DMS79 treated with DMSO at 0.1 percent for 48 hours (cell line): Measurements from ENCODE around the gene IP6K1.
A peak's percentile ranks its signal among the peaks of the same experiment; 100 is the strongest.
"Not testable (repeated sequence)": the region's sequence is repeated elsewhere in the genome, so short reads cannot be mapped to it uniquely, and the experiment has no call there.

Experiments
- DNase-seq: peaks from one replicate; lab custom pipeline; 2025; lab: John Stamatoyannopoulos, UW

The IP6K1 gene

DNA sequence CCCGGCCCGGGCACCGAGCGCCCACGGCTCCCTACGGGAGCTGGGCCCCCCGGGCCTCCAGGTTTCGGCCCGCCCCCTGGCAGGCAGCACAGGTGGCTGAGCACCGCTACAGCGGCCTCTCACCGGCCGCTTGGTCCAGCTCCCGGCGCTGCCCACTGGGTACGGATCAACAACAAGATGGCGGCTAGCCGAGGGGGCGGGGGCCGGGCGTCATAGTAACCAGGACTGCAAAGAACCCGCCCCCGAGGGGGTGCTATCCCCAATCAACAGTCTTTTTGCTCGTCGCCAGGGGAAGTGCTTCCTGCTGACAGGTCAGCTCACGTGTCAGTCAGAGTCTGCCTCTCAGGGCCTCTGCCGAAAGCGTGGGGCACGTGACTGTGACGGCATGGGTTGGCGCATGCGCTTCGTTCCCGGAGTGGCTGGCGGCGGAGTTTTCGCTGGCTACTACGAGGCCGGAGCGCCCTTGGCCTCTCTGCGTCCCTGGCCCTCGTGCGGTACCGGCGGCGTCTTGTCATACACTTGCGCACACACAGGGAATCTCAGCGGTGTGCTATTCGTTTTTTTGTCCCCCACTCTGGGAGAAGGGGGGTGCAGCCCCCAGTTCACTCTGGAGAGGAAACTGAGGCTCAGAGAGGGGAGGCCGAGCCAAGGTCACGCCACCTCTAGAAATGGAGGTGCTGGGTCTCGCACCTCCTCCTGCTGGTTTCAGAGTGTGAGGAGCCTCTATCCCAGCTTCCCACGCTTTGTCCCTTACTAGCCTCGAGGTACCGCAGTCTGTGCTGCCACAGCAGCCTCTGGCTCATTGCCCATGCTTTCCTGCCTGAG, at the start of gene IP6K1:
Gene IP6K1, minus strand, starts transcription at position 186 of the 825 bp plus-strand sequence. CDS start 38,502 bp downstream, outside the sequence.
- peak; percentile 90 for DNase-seq

DNA sequence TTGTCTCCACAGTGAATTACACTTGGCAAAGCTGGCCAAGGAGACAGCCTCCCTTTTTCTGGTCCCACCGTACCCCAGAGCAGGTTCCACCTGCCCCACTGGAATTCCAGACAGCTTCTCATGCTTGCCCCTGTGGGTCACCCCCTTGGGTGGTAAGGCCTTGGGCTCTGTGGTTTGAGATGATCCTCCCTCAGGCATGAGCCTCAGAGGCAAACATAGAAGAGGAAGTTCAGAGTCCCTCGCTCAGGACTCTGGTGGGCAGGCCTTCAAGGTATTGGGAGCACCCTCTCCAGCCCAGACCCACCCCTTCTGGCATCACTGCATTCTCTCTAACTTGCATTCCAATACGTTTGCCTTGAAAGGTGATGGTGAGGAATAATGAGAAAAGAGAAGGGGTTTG, 45.0 kb upstream of the IP6K1 start:
- no peak for DNase-seq

DNA sequence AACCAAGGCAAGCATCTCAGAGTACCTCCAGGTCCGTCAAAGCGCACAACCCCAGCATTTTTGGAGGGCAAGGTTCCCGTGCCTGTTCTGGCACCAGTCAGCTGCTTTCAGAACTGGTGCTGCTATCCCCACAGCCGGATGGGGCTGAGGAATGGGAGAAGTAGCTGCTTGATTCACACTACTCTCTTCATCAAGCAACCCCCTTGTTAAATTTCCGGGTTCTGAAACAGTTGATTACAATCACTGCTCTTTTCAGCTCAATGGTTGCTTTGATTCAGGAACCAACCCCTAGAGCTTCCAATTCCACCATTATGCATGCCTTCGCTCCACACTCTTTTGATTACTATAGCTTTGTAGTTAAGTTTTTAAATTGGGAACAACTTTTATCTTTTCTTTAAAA, 39.7 kb upstream of the IP6K1 start:
- DNase-seq, result no peak

DNA sequence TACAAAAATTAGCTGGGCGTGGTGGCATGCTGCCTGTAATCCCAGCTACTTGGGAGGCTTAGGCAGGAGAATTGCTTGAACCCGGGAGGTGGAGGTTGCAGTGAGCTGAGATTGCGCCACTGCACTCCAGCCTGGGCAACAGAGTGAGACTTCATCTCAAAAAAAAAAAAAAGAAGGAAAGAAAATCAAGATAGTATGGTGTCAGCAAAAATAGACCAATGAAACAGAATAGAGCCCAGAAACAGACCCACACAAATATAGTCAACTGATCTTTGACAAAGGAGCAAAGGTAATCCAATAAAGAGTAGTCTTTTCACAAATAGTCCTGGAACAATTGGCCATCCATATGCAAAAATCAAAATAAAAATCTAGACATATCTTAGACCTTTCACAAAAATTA, 36.8 kb upstream of the IP6K1 start:
- not testable (repeated sequence) for DNase-seq

DNA sequence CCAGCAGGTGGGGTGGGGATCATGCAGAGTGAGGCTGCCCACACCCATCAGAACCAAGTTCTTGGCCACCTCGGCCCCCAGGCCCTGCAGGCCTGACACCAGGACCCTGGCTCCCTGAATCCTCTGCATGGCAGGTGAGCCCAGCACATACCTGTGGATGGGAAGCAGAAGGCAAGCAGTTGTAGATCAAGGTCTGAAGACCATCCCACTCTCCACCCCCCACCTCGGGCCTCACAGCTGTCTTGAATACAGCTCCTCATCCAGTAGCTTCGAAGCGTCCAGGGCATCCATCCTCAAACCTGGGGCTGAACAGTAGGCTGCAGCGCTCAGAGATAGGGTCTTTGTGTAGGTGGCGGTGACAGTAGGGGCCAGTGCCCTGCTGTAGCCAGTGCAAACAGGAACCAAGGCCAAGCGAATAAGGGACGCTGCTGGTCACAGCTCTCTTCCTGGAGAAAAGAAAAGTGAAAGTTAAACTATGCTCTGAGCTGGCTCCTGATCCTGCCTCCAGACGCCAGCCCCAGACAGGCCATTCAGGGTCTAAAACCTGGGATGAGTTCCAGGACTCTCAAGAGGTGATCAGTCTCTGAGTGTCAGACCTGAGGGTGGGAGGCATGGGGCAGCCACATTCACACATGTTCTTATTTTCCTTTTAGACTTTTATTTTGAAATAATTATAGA, 27.3 kb upstream of the IP6K1 start, which contains the start of gene UBA7:
Gene UBA7, minus strand, starts transcription at position 457 of the 678 bp plus-strand sequence. Its CDS starts 166 bp downstream, at position 291.
- peak; percentile 25 for DNase-seq

DNA sequence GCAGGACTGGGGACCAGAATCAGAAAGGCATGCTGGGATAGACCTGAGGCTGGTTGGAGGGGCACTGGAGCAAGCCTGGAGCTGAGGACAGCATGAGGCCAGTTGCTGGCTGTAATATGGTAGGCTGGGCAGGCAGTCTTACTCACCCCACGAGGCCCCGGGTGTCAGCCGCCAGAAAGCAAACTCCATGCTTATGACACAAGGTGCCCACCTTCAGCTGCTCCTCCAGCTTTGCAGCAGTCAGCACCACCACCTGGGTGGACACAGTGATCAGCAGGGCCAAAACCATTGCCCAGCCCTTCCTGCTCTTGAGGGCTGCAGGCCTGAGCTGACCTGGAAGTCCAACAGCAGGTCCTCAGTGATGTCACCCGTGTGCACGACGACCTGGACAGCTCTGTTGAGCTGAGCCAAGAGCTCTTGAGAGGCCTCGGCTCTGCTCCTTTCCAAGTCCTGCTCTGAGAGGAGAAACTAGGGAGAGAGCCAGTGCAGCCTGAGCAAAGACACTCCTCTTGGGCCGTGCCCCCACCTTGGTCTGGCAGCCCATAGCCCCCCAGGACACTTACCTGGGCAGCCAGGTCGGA, 26.7 kb upstream of the IP6K1 start:
- peak; percentile 1 for DNase-seq

DNA sequence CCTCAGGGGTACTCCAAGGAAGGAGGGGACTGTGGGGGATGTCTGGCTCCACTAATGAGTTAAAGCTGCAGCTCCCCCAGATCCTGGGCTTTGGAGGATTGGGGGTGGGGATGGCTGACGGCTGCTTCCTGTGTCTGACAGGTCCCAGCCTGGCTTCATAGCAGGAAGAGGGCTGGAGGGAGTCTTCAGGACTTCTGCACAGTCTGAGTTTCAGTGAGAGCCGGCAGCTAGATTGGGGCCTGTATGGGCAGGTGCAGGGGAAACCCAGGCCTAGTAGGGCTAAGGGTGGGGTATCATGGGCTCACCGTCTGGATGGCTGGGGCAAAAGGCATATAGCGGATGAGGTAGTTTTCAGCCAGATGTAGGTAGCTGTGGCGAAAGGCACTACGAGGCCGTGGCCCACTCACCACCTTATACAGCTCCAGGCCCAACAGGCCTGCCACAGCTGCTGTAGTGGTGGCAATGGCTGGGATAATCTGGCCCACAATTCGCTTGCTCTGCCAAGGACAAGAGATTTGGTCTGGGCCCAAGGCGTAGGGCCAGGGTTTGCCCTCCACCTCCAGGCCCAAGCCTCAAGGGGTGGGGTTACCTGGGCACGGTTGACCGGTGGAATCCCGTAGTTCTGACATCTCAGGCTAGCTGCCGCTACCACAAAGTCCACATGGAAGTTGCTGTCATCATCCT, 21.2 kb upstream of the IP6K1 start:
- DNase-seq, result no peak

DNA sequence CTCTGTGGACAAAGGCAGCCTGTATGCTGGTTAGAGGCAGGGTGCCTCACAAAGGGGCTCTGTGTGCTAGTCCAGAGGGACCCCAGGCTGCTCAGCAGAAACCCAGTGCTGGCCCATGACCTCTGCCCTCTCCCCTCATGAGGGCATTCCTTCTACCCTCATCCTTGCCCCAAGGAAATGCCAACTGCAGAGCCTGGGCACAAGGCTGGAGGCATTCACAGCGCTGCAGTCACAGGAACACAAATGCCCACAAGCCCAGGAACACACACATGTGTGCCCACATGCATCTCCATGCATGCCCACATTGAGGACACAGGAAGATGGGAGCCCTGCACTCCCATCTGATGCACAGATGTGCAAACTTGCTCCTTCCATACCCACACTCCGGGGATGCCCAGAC, 20.5 kb upstream of the IP6K1 start:
- no peak for DNase-seq

DNA sequence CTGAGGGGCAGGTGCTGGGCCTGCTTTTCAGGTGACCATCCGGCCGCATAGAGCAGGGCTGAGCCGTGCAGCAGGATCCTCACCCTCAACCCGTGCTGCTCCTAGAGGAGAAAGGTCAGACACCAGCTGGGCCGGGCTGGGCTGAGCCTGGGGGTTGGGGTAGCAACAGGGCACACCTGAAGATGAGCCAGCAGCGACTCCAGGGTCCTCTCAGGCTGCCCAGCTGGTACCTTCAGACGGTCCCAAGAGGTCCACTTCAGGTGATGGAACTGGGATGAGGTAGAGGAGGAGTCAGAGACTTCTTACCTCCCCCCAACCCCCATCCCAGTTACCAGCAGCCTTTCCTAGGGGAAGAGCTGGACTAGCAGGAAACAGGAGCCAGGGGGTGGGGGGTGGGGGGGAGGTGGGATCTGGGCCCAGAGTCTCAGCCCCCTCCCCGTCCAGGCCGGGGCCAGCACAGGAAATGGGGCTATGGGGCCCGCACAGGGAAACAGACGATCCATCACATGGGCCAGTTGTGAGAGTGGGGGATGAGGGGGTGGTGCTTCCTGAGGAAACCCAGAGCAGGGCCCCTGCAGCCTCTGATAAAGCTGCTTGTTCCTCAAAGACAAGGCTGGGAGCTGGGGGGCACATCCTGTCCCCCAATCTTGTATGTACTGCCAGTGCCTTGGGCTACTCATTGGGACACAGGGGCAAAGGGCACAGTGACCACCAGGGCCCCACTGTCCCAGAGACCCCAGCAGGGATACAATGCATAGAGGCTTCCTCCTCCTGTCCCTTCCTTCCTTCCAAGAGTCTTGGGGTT, 19.8 kb upstream of the IP6K1 start:
- no peak for DNase-seq

DNA sequence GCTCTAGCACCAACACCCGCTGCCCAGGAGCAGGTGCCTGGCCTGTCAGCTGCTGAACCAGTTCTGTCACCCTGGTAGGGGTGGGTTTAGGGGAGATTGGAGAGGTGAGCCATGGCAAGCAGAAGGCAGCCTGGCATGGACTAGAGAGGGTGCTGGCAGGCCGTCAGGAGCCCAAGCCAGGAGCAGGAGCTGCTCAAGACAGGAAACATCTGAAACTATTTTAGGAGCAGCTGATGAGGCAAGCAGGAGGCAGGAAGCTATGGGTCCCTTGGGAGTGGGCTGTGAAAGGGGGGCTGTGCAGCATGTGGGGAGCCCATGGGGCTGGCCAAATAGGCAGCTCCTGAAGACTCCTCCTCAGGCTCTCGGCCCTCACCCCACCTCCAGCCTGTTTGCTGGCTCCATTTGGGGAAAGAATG, 19.0 kb upstream of the IP6K1 start:
- peak; percentile 19 for DNase-seq

DNA sequence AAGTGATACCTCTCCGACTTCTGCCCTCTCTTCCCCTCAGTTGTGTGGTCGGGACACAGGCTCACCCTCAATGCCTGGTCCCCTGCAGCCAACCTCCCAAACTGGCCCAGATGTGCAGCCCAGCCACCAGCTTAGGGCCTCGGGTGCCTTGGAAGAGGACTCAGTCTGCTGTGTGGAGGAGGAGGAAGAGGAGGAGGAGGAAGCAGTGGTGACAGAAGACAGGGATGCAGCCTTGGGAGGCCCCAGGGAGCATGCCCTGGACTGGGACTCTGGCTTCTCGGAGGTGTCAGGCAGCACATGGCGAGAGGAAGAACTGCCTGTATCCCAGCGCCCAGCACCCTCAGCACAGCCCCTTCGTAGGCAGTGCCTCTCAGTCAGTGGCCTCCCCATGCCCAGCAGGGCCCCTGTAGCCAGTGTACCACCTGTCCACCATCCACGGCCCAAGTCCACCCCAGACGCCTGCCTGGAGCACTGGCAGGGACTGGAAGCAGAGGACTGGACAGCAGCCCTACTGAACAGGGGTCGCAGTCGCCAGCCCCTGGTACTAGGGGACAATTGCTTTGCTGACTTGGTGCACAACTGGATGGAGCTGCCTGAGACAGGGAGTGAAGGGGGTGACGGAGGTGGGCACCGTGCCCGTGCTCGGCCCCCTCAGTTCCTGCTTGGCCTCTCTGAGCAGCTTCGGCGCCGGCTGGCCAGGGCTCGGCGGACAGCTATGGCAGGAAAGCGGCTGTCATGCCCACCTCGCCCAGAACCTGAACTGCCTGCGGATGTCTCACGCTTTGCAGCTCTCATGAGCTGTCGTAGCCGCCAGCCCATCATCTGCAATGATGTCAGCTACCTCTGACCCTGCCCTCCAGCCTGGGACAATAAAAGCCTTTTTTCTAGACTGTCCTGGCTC, 18.0 kb upstream of the IP6K1 start:
- no peak for DNase-seq

DNA sequence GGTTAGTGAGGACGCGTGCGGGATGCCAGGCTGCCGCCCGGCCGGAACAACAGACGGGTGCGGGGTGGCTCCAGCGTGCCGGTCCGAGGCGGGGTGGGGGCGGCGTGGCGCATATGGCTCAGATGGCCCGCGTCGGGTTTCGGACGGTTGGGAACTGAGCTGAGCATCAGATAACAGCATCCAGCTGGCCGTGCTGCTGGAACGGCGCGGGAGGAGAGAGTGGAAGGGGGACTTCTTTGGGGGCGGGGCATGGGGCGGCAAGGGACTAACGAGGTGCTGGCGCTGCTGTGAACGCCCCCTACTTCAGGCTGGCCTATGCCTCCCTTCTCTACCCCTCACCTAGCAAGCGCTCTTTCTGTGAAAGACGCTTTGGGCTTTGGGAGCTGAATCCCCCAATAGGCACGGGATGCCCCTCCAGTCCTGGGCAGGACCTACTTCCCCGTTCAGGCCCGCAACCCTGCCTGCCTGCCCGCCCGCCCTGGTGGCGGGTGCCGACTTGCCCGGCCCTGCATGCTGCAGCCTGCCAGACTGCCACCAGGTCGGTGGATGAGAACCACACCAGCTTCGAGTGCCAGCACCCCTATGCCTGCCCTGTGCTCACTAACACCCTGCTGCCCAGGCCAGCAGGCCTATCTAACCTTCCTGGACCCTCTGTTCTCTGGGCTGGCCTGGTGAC, 17.3 kb upstream of the IP6K1 start:
- DNase-seq, result peak; percentile 18

DNA sequence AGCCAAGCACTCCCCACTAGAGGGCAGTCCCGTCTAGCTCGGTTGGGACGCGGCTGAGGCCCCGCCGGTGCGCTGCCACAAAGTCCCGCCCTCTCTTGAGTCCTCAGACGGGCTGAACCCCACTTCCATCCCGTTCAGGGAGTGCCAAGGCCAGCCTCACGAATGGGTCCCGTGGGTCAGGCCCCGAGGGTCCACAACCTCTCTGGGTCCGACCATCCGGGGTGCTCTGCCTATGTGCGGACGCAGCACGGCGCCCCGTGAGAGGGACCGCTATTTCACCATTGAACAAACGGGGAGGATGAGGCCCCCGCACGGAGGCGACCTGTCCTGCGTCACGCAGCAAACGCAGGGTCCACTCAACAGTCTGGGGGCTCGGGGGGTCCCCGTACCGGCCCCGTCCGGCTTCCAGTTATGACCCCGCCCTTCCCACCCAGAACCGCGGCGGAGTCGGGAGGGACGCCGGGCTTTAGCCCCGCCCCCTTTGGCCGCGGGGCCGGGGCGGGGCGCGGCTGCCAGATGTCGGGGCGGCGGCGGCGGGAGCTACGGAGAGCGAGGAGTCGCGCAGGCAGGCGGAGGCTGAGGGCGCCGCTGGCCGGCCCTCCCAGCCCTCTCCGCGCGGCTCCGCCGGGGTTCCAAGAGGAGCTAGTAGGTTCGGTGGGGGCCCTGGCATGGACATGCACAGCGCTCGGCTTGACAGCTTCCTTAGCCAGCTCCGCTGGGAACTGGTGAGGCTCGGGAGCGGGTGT, 16.6 kb upstream of the IP6K1 start, which contains the start of gene INKA1:
Gene INKA1, plus strand, starts transcription at position 543 of the 746 bp plus-strand sequence. Its CDS starts 132 bp downstream, at position 675.
- peak; percentile 49 for DNase-seq

DNA sequence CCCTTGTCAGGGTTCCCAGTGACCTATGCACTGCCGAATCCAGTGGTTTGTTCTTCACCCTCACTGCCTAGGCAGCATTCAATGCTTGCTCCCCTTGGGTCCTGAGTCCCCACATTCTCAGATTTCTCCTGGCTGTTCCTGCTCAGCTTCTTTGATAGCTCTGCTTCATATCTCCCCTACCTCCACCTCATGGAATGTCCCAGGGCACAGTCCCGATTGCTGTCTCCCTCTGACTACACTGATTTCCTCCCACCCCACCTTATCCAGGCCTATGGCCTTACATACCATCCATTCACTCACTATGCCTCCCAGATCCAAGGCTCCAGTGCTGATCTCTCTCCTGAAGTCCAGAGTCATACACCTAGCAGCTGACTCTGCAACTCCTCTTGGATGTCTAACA, 14.8 kb upstream of the IP6K1 start:
- no peak for DNase-seq

DNA sequence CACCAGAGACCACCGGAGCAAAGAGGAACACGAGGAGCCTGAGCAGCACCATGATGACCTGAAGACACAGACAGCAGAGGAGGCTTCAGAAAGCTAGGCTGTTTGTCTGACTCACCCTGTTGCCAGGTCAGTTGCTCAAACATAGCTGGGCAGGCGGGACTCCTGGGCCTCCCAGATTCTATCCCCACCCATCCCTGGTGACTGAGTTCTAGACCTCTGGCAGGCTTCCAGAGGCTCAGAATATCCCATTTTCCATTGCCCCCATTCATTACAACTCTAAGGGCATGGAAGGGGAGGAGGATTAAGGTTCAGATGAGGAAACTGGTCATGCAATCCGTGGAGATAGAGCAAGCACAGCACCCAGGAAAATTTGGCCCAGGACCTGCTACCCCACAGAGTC, 13.4 kb upstream of the IP6K1 start, which contains the start of gene CDHR4:
Gene CDHR4, minus strand, starts transcription at position 113 of the 400 bp plus-strand sequence. Its CDS starts 61 bp downstream, at position 52.
- no peak for DNase-seq

DNA sequence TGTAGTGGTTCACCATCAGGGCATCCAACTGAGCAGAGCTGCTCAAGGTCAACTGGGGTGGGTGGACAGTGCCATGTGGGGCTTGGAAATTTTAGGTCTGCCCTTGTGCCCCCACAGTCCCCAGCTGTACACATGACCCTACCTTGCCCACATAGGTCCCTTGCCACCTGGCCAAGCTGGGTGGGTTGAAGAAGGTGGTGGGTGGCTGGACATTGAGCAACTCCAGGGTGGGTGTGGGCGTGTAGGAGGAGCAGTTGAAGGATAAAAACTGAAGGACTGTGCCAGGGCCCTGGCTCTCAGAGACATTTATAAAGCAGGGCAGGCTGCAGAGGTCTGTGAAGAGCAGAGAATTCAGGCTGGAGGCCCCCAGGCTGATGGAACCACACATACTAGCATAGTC, 12.8 kb upstream of the IP6K1 start:
- DNase-seq, result no peak

DNA sequence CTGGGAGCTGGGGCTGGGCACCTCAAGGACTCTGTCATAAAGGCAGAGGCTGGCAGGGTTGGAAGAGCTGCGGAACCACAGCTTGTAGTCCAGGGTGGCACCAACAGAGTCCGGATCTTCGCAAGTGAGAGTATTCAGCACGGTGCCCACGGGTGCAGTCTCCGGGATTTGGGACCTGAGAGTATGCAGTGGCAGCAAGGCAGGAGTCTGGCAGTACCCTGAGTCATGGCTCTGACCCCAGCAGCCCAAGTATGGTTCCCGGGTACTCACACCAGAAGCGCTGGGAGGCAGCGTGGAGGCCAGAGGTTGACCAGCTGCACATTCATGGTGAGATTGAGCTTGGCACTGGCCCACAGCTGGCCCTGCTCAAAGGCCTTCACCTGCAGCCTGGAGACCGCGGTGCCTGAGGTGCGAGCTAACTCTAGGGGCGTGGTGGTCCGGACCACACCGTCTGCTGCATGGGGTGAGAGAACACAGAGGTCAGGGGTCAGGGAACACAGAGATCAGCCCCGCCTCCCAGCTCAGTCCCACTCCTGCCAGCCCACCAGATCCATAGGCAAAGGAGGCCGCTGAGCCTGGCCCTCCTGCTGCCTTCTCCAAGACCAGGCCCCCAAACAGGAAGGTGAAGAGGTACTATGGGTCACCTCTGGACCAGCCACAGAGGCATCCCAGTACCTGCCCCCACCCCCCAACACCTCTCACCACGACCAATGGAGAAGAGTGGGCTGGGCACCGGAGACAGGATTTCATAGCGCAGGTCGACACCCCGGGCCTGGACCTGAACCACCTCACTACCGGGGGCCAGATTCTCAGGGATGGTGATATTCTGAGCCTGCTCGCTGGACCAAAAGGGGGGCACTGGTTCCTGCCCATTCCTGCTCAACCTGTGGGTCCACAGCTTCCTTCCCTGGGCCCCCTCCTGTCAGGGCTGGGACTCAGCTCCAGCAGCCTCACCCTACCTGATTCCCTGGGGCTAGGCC, 8.9 kb upstream of the IP6K1 start:
- no peak for DNase-seq

DNA sequence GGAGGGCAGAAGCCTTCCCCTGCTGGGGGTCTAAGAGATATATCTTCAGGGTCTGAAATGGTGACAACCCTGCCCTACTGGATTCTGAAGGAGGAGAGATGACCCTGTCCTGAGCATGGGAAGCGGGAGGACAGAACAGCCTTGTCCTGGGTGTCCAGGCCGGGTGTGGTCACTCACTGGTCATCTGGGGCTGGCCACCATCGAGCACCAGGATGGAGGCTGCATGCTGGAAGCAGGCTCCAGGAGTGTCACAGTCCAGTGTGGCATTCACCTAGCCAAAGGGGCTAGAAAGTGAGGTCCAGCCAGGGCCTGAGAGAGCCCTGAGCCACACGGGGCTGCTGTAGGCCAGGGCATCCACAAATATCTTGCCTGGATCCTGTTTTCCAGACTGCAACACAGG, 8.1 kb upstream of the IP6K1 start:
- no peak for DNase-seq
